Adrenal gland (tissue), 5 donors: Measurements from ENCODE around the gene SCNM1.

Experiments
- POLR2A ChIP-seq, 2 donors: fragments of 450-650 bp; IDR thresholded peaks; one replicate each; pipeline ENCODE4 v1.6.1; 2017; ENCODE audit warnings: antibody characterized with exemption in 2 of 2, mild to moderate bottlenecking in 2 of 2, moderate library complexity in 1 of 2
- TF ChIP-seq, protein P1 (sequence below), 6 experiments: fragments of 450-650 bp in 4 of 6; fragments of 200-600 bp in 2 of 6; sonication (generic) in 1 of 6; IDR thresholded peaks; 1 replicate in 5 of 6; 2 replicates in 1 of 6; pipeline versions ENCODE4 v1.5.1 to v1.8.0; 2016 to 2021; ENCODE audit warnings: antibody characterized with exemption in 6 of 6, mild to moderate bottlenecking in 2 of 6, moderate library complexity in 1 of 6
- donor health status: DM: no; HTN: no; CAD: no.

DNA sequence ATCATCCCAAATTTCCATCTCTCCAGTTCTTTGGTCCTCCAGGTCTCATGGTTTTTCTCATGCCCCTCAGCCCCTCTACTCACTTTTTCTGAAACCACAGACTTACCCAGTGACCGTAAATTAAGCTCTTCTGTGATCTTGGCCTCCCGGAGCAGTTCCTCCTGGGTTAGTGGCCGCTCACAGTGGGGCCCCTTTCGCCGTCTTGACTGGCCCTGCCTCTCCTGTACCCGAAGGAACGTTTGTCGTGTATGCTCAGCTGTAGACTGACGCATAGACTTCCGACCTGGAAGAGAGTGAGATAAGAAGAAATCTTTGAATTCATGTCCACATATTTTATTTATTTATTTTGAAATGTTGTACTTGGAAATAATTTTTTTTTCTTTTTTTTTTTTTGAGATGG lies 18.3 kb downstream of the SCNM1 start:
- TF ChIP-seq, protein P1, sequence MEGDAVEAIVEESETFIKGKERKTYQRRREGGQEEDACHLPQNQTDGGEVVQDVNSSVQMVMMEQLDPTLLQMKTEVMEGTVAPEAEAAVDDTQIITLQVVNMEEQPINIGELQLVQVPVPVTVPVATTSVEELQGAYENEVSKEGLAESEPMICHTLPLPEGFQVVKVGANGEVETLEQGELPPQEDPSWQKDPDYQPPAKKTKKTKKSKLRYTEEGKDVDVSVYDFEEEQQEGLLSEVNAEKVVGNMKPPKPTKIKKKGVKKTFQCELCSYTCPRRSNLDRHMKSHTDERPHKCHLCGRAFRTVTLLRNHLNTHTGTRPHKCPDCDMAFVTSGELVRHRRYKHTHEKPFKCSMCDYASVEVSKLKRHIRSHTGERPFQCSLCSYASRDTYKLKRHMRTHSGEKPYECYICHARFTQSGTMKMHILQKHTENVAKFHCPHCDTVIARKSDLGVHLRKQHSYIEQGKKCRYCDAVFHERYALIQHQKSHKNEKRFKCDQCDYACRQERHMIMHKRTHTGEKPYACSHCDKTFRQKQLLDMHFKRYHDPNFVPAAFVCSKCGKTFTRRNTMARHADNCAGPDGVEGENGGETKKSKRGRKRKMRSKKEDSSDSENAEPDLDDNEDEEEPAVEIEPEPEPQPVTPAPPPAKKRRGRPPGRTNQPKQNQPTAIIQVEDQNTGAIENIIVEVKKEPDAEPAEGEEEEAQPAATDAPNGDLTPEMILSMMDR (IDR thresholded peaks at IDR 0.05): no peak
- no peak for TF ChIP-seq POLR2A (IDR thresholded peaks at IDR 0.05)
